Body of pancreas (tissue), 4 donors: ENCODE measurements around the gene CXCL11.

Experiments used
- CTCF ChIP-seq, 7 experiments: fragments of 450-650 bp in 4 of 7; fragments of 200-600 bp in 3 of 7; sonication (generic) in 3 of 7; IDR thresholded peaks; one replicate each; pipeline ENCODE4 v1.5.1; 2016 to 2019; ENCODE audit warnings: antibody characterized with exemption in 7 of 7
- POLR2A ChIP-seq, 3 donors: fragments of 450-650 bp; IDR thresholded peaks; one replicate each; pipeline ENCODE4 v1.6.1; 2016; ENCODE audit warnings: antibody characterized with exemption in 3 of 3, mild to moderate bottlenecking in 2 of 3

- no peak for TF ChIP-seq CTCF (IDR thresholded peaks at IDR 0.05)
- no peak for TF ChIP-seq POLR2A (IDR thresholded peaks at IDR 0.05)
These were observed 22.3 kb downstream of the CXCL11 start for GRCh38 chr4:76013540-76013939.
